ENCODE measurements around the gene VAPA. TPM values are rescaled to one million over a fixed set of nuclear protein-coding genes. Genes with fewer than 3 reads are reported as not detected.
A peak's percentile ranks its signal among the peaks of the same experiment; 100 is the strongest.

The VAPA gene
- total and polyA plus RNA-seq, 7 experiments from 2014 or later: 109 to 278 (median 164) TPM

- Histone ChIP-seq H3K27ac (ENCODE audit: low read depth, low read length) (no peak overlapping the region), H3K9me3 (ENCODE audit: control insufficient read depth in 2 of 3, low read length in 3 of 3) (no peaks in the 10 kb centered on the region), H3K36me3 (ENCODE audit: control insufficient read depth in 2 of 3, insufficient read depth in 3 of 3, low read length in 3 of 3) (no peaks in the 10 kb centered on the region), H3K27me3 (ENCODE audit: control insufficient read depth in 2 of 2, insufficient read depth in 2 of 2, low read length in 2 of 2) (no peaks in the 10 kb centered on the region), H3K4me1 (ENCODE audit: control insufficient read depth in 2 of 2, insufficient read depth in 2 of 2, low read length in 2 of 2) (peaks cover 62 to 74% of the 10 kb centered on the region in 2 donors), H3K4me3 (ENCODE audit: low read length) (no peak overlapping the region)
- Mint-ChIP-seq H3K27me3 (no peaks in the 10 kb centered on the region), H3K4me3 (peak overlapping the region in 7 of 10 donors; percentile 31 to 72 (median 55)), H3K27ac (peak overlapping the region in 1 of 9 donors; percentile 36), H3K9me3 (no peaks in the 10 kb centered on the region), H3K4me1 (peaks cover 0 to 48% (median 32%) of the 10 kb centered on the region in 7 donors), H3K36me3 (no peaks in the 10 kb centered on the region)
- POLR2A ChIA-PET: interaction anchor here (0.7 to 2.7 kb wide), 2 partner anchors 9 to 17 kb away, joined by 3 to 18 read pairs; partner anchors contain the start of gene VAPA
- DNase-seq: peak in 1 of 9 donors; percentile 15
- intact Hi-C loops (cut with micrococcal nuclease): no loop called here
- ATAC-seq: no peak
- CTCF ChIA-PET: no interaction called here
Measured at GRCh38 chr18:9922592-9923311, 8.9 kb downstream of the VAPA start.

DNA sequence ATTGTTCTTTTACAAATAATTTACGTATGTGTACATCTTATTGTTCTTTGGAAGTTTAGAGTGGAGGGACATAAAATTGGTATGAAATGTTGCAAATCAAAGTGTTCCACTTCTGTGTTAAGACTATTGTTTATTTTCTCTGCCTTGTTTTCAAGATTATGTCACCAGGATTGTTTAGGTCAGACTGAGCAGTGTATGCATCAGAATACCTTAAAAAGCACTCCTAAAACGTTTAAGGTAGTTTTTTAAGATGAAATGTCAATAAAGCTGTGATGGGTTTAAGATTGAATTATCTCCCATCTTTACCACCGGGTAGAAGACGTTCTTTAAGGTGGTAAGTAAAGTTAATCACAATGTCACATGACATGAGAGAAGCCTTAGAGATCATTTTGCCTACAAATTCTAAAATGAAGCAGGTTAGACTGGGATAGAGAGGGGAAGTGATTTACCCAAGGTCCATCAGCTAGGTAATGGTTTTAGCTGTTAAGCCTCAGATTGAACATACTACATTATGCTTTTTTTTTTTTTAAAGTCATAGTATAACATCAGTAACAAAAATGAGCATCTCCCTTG lies 10.6 kb downstream of the VAPA start:
- Histone ChIP-seq H3K4me3 (ENCODE audit: low read length) (peak overlapping the region; percentile 16), H3K9me3 (ENCODE audit: control insufficient read depth in 2 of 3, low read length in 3 of 3) (no peaks in the 10 kb centered on the region), H3K36me3 (ENCODE audit: control insufficient read depth in 2 of 3, insufficient read depth in 3 of 3, low read length in 3 of 3) (no peaks in the 10 kb centered on the region), H3K27me3 (ENCODE audit: control insufficient read depth in 2 of 2, insufficient read depth in 2 of 2, low read length in 2 of 2) (no peaks in the 10 kb centered on the region), H3K27ac (ENCODE audit: low read depth, low read length) (no peak overlapping the region), H3K4me1 (ENCODE audit: control insufficient read depth in 2 of 2, insufficient read depth in 2 of 2, low read length in 2 of 2) (peaks cover 64 to 67% of the 10 kb centered on the region in 2 donors)
- H3K4me3 Mint-ChIP-seq: peak overlapping the region in 8 of 10 donors; percentile 17 to 80 (median 69)
- peak overlapping the region in 3 of 9 donors; percentile 14 to 34 (median 18) for H3K27ac Mint-ChIP-seq
- CTCF ChIA-PET: interaction anchor here (0.7 kb wide), 1 partner anchor 9 kb away, joined by 3 read pairs; no protein-coding TSS in a partner anchor
- H3K4me1 Mint-ChIP-seq: peaks cover 0 to 65% (median 43%) of the 10 kb centered on the region in 7 donors
- POLR2A ChIA-PET: interaction anchor here (2.7 kb wide), 1 partner anchor 10 kb away, joined by 18 read pairs; the partner anchor contains the start of gene VAPA
- intact Hi-C loops (cut with micrococcal nuclease): no loop called here
- DNase-seq: no peak
- H3K36me3 Mint-ChIP-seq: no peaks in the 10 kb centered on the region
- no peaks in the 10 kb centered on the region for H3K9me3 Mint-ChIP-seq
- no peak for ATAC-seq
- no peaks in the 10 kb centered on the region for H3K27me3 Mint-ChIP-seq

DNA sequence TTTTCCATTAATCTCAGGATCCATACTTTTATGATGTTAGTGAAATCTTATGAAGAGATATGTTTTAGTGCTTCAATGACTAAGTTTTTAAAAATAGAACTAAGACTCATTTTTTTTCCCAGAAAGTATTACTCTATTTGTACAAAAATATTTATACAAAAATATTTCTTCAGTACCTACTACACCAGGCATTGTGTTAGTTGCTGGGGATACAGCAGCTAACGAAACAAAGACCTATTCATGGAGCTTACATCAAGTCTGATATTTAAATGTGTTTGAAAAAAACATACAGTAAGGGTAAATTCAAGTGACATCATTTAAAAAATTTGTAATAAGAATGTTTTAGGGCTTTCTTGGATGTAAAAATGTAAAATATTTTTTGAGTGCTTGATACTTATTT lies 11.6 kb downstream of the VAPA start:
- Mint-ChIP-seq H3K36me3 (no peaks in the 10 kb centered on the region), H3K4me3 (peak overlapping the region in 6 of 10 donors; percentile 7 to 69 (median 42)), H3K27me3 (no peaks in the 10 kb centered on the region), H3K9me3 (no peaks in the 10 kb centered on the region), H3K27ac (no peak overlapping the region), H3K4me1 (peaks cover 3 to 72% (median 49%) of the 10 kb centered on the region in 7 donors)
- ChIA-PET POLR2A (no interaction called here), CTCF (no interaction called here)
- intact Hi-C loops (cut with micrococcal nuclease): loop anchor here in 1 of 2 donors (1.0 kb wide), 1 partner anchor 10 kb away; no protein-coding TSS in a partner anchor
- Histone ChIP-seq H3K36me3 (ENCODE audit: control insufficient read depth in 2 of 3, insufficient read depth in 3 of 3, low read length in 3 of 3) (no peaks in the 10 kb centered on the region), H3K9me3 (ENCODE audit: control insufficient read depth in 2 of 3, low read length in 3 of 3) (no peaks in the 10 kb centered on the region), H3K27me3 (ENCODE audit: control insufficient read depth in 2 of 2, insufficient read depth in 2 of 2, low read length in 2 of 2) (no peaks in the 10 kb centered on the region), H3K27ac (ENCODE audit: low read depth, low read length) (no peak overlapping the region), H3K4me3 (ENCODE audit: low read length) (no peak overlapping the region), H3K4me1 (ENCODE audit: control insufficient read depth in 2 of 2, insufficient read depth in 2 of 2, low read length in 2 of 2) (peaks cover 57 to 59% of the 10 kb centered on the region in 2 donors)
- DNase-seq (no peak), ATAC-seq (no peak)

DNA sequence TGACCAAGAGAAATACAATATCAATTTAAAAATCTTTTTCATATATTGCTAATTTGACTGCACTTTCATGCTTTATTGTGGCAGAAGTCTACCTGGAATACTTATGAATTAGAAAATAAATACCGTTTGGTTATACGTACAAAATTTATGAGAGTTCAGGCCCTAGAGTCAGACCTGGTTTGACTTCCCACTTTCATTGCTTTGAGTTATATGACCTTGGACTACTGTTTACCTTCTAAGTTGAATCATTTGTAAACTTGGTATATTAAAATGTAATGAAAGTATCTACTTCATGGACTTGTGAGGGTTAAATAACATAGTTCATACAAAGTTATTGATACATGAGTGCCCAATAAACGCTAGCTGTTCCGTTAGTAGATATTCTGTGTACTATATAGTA lies 12.0 kb downstream of the VAPA start:
- ATAC-seq (no peak), DNase-seq (no peak)
- Histone ChIP-seq H3K4me3 (ENCODE audit: low read length) (no peak overlapping the region), H3K9me3 (ENCODE audit: control insufficient read depth in 2 of 3, low read length in 3 of 3) (no peaks in the 10 kb centered on the region), H3K27ac (ENCODE audit: low read depth, low read length) (no peak overlapping the region), H3K36me3 (ENCODE audit: control insufficient read depth in 2 of 3, insufficient read depth in 3 of 3, low read length in 3 of 3) (no peaks in the 10 kb centered on the region), H3K27me3 (ENCODE audit: control insufficient read depth in 2 of 2, insufficient read depth in 2 of 2, low read length in 2 of 2) (no peaks in the 10 kb centered on the region), H3K4me1 (ENCODE audit: control insufficient read depth in 2 of 2, insufficient read depth in 2 of 2, low read length in 2 of 2) (peaks cover 53 to 55% of the 10 kb centered on the region in 2 donors)
- no peaks in the 10 kb centered on the region for H3K9me3 Mint-ChIP-seq
- H3K27me3 Mint-ChIP-seq: no peaks in the 10 kb centered on the region
- H3K36me3 Mint-ChIP-seq: no peaks in the 10 kb centered on the region
- POLR2A ChIA-PET: interaction anchor here (1.8 kb wide), 1 partner anchor 12 kb away, joined by 6 read pairs; the partner anchor contains the start of gene VAPA
- H3K4me1 Mint-ChIP-seq: peaks cover 6 to 74% (median 51%) of the 10 kb centered on the region in 7 donors
- H3K27ac Mint-ChIP-seq: no peak overlapping the region
- intact Hi-C loops (cut with micrococcal nuclease): loop anchor here in 1 of 2 donors (1.0 kb wide), 1 partner anchor 10 kb away; no protein-coding TSS in a partner anchor
- H3K4me3 Mint-ChIP-seq: peak overlapping the region in 6 of 10 donors; percentile 7 to 69 (median 42)
- CTCF ChIA-PET: interaction anchor here (0.6 kb wide), 2 partner anchors 20 to 31 kb away, joined by 3 to 4 read pairs; no protein-coding TSS in a partner anchor

DNA sequence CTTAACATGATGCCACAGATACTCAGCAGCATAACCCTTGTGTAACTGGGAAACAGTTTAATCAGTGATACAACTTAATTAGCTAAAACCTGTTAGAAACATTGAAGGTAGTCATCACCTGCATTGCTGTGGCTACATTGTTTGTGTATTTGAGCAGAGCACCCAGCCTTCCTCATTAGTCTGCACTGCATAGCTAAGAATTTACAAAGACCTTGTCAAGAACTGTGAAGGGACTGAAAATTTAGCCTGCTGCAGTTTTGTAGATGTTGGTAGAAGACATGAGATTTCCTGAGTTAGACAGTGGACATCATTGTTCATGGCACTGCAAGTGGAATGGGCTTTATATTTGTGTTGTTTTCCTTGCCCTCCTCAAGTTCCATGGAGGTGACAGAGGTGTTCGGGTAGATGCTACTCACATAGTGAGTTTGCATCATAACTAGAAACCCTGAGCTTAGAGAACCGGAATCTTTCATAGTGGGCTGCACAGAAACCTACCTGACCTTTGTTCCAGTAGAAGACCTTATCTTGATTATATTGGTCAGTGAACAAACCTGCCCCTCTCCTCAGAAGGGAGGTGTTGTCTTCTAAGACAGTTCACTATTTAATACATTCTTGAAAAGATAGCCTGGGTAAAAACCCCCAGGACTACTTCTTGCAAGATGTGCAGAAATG lies 12.5 kb downstream of the VAPA start:
- peak overlapping the region in 1 of 9 donors; percentile 40 for H3K27ac Mint-ChIP-seq
- POLR2A ChIA-PET: interaction anchor here (1.0 to 1.8 kb wide), 2 partner anchors 12 to 13 kb away, joined by 3 to 6 read pairs; partner anchors contain the start of gene VAPA
- Histone ChIP-seq H3K36me3 (ENCODE audit: control insufficient read depth in 2 of 3, insufficient read depth in 3 of 3, low read length in 3 of 3) (no peaks in the 10 kb centered on the region), H3K4me1 (ENCODE audit: control insufficient read depth in 2 of 2, insufficient read depth in 2 of 2, low read length in 2 of 2) (peaks cover 49 to 52% of the 10 kb centered on the region in 2 donors), H3K27ac (ENCODE audit: low read depth, low read length) (no peak overlapping the region), H3K9me3 (ENCODE audit: control insufficient read depth in 2 of 3, low read length in 3 of 3) (no peaks in the 10 kb centered on the region), H3K27me3 (ENCODE audit: control insufficient read depth in 2 of 2, insufficient read depth in 2 of 2, low read length in 2 of 2) (no peaks in the 10 kb centered on the region), H3K4me3 (ENCODE audit: low read length) (no peak overlapping the region)
- no peaks in the 10 kb centered on the region for H3K36me3 Mint-ChIP-seq
- intact Hi-C loops (cut with micrococcal nuclease): no loop called here
- H3K4me1 Mint-ChIP-seq: peaks cover 10 to 79% (median 51%) of the 10 kb centered on the region in 7 donors
- DNase-seq (no peak), ATAC-seq (no peak)
- H3K27me3 Mint-ChIP-seq: no peaks in the 10 kb centered on the region
- H3K9me3 Mint-ChIP-seq: no peaks in the 10 kb centered on the region
- CTCF ChIA-PET: interaction anchor here (0.6 kb wide), 2 partner anchors 19 to 30 kb away, joined by 3 to 4 read pairs; no protein-coding TSS in a partner anchor
- peak overlapping the region in 7 of 10 donors; percentile 29 to 73 (median 60) for H3K4me3 Mint-ChIP-seq

- no peaks in the 10 kb centered on the region for H3K27me3 ChIP-seq (ENCODE audit: control insufficient read depth in 2 of 2, insufficient read depth in 2 of 2, low read length in 2 of 2)
- ATAC-seq (no peak), DNase-seq (no peak)
- no peak overlapping the region for H3K4me3 ChIP-seq (ENCODE audit: low read length)
- no peak overlapping the region for H3K27ac ChIP-seq (ENCODE audit: low read depth, low read length)
- Mint-ChIP-seq H3K27me3 (no peaks in the 10 kb centered on the region), H3K4me3 (peak overlapping the region in 6 of 10 donors; percentile 32 to 73 (median 60)), H3K9me3 (no peaks in the 10 kb centered on the region), H3K27ac (peak overlapping the region in 3 of 9 donors; percentile 16 to 75 (median 21)), H3K4me1 (peaks cover 17 to 84% (median 49%) of the 10 kb centered on the region in 7 donors), H3K36me3 (peaks cover 0 to 4% (median 3%) of the 10 kb centered on the region in 5 donors)
- intact Hi-C loops (cut with micrococcal nuclease): no loop called here
- no peaks in the 10 kb centered on the region for H3K9me3 ChIP-seq (ENCODE audit: control insufficient read depth in 2 of 3, low read length in 3 of 3)
- H3K36me3 ChIP-seq (ENCODE audit: control insufficient read depth in 2 of 3, insufficient read depth in 3 of 3, low read length in 3 of 3): peaks cover 0 to 4% (median 0%) of the 10 kb centered on the region in 3 experiments
- peaks cover 47 to 52% of the 10 kb centered on the region in 2 donors for H3K4me1 ChIP-seq (ENCODE audit: control insufficient read depth in 2 of 2, insufficient read depth in 2 of 2, low read length in 2 of 2)
- ChIA-PET POLR2A (interaction anchor here (1.0 to 1.8 kb wide), 2 partner anchors 12 to 13 kb away, joined by 3 to 6 read pairs; partner anchors contain the start of gene VAPA), CTCF (interaction anchor here (0.6 kb wide), 1 partner anchor 11 kb away, joined by 3 read pairs; no protein-coding TSS in a partner anchor)
Measured at GRCh38 chr18:9926977-9927376, 13.2 kb downstream of the VAPA start.
